ENCODE results near the gene OR5M3. TPM values are rescaled to one million over a fixed set of nuclear protein-coding genes. Genes with fewer than 3 reads are reported as not detected.

OR5M3 gene
- total RNA-seq = not detected in 2 replicates

DNA sequence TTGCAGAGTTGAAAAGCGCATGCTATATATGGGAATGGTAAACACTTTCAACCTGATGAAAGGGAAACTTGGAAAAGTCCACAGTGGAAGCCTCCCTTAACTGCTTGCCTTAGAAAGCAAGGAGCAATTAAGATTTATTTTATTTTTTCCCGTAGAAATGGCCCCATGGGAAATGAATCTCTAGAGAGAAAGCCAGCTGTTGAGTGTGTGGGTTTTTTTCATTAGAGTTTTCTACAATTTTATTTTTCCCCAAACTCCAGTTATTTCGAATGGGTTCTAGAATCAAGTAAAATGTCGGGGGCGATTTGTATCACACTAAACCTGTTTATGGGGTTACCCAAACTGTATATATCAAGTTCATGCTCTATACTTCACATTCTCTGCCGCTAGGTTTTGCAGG lies at the start of gene OR5M3:
Gene OR5M3, minus strand, starts transcription at position 101 of the 400 bp plus-strand sequence. CDS start 2,855 bp downstream, outside the sequence.
- DNase-seq = no peak

DNA sequence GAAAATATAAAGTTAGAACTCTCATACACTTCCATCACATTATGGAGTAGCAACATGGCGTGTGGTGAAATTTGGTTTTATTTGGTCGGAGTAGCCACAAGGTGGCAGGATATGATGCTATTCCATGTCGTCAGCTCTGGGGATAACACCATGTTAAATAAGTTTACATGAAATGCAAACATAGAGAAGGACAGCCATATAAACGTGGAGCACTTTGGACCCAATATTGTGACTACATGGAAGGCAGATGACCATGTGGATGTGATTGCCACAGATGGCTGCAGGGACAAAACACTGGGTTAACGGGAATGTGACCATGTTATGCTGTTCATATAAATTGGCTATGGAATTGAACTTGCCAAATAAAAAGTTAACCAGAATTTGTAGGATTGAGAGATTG lies 48.9 kb upstream of the OR5M3 start:
- no peak for DNase-seq

DNA sequence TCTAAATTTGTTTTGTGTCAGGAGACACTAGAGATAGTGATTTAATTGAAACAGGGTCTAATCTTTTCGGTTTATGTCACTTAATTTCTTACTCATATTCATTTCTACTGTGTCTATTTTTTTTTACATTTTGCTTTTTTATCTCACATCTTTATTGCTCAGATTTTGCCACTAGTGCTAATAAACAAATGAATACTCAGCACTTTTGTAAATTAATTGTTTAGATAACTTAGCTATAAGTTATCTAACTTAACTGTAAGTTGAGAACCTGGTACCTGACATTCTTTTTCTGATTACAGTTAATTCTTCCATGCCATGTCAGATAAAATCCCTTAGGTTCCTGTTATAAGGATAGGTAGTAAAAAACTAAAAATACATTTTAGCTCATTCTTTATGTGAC lies 40.1 kb upstream of the OR5M3 start:
- DNase-seq = no peak

DNA sequence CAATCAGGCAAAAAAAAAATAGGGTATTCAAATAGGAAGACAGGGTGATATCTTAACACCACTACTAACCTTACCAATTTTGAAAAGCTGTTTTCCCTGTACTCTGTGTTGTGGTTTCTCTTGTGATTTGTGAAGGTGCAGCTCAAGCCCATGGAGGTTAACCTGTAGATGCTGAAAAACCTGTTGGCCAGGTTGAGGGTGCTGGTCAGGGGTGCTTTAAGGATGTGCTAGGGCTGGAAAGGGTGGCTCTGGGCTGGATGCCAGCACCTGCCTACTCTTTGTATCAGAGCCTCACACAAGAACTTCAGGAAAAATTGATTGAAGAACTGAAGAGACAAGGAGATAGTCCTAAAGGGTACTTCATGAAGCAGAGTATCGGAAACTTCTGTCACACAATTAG lies 36.3 kb upstream of the OR5M3 start:
- DNase-seq = no peak

DNA sequence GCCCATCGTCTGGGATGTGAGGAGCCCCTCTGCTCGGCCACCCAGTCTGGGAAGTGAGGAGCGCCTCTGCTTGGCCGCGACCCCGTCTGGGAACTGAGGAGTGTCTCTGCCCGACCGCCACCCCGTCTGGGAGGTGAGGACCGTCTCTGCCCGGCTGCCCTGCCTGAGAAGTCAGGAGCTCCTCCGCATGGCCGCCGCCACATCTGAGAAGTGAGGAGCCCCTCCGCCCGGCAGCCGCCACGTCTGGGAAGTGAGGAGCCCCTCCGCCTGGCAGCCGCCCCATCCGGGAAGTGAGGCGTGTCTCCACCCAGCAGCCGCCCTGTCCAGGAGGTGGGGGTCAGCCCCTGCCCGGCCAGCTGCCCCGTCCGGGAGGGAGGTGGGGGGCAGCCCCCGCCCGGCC lies 23.9 kb upstream of the OR5M3 start:
- no peak for DNase-seq

DNA sequence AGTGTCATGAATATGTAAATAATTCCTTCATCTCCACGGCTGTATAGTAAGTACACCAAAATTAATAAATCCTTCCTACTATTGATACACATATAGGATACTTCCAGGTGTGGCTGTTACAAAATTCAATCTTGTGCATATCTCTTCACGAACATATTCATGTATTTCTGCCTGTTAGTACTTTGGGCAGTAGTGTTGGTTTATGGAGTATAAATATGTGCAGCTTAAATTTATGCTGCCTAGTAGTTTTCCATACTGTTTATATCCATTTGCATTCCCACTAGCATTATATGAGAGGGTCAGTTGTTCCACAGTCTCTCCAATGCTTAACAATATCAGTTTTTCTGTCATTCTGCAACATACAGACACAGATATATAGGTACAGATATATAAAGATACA lies 22.0 kb upstream of the OR5M3 start:
- DNase-seq = no peak

DNA sequence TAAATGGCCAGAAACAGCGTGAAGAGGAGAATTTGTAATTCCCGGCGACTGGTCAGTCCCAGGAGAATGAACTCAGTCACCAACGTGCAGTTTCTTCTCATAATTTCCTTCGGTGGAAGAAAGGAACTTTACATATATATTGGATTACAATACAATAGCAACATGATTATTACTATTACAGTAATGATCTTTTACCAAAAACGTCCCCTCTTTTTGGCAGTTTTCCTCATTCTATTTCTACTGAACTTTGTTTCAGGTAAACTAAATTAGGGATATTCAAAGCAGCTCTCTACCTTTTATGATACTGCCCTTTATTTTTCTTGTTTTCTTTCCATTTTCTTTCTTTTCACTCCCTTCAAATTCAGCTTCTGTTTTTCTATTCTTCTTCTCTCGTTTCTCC lies 18.1 kb upstream of the OR5M3 start, which contains the start of gene OR5M8:
Gene OR5M8, minus strand, starts transcription at position 101 of the 400 bp plus-strand sequence. Its CDS starts 0 bp downstream, at position 101.
- DNase-seq = no peak

DNA sequence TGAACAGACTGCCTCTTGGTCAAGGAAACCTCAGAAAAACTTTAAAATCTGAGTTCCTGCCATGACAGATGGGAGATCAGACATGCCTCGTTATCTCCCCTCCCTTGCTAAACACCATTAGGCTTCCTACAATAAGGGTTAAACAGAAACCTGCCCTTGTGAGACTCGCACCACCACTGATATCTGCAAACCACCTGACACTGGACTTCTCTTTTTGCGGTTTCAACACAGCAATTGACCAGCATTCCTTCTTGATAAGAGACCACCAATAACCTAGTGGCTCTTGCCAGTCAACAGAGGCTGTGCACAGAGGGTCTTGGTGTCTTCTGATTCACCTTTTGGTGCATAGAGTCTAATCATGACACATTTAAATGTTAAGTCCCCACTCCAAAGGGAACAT lies 13.6 kb upstream of the OR5M3 start:
- DNase-seq = no peak

DNA sequence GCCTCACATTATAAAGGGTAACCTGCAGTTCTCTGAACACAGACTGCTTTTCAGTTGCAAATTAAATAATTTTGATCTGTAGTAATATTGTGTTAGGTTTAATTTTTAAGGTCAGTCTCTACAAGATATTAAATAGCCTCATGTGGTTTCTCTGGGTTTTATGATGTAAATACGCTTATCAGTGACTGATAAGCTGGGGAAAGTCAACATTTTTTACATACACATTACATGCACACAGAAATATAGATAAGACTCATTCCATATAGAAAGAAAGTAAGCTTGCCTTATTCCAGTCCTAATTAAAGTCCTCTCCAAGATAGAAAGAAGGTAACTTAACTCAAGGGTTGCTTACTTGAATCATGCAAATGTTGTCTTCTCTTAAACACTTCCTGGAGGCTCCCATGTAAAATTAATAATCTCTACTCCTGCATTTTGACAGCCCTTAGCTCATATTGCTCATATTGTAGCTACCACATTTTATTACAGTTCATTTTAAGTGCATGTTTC lies 1.6 kb upstream of the OR5M3 start:
- DNase-seq = no peak

DNA sequence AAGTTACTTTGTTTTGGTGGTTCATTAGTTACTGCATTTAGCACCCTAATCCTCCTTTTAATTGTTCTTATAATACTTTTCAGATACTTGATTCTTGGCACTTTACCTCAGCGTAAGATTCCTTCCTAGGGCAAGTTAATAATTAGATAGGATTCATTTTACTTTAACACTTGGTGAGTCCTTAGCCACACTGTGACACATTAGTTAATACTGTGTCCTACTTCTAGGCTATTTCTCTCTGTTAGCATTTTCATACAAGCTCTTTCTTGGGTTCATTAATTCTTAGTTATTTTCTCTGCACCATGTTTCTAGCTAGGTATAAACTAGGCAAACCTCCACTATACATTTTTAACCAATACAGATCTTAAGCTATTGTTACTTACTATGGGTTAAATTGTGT lies 16.1 kb downstream of the OR5M3 start:
- no peak for DNase-seq

DNA sequence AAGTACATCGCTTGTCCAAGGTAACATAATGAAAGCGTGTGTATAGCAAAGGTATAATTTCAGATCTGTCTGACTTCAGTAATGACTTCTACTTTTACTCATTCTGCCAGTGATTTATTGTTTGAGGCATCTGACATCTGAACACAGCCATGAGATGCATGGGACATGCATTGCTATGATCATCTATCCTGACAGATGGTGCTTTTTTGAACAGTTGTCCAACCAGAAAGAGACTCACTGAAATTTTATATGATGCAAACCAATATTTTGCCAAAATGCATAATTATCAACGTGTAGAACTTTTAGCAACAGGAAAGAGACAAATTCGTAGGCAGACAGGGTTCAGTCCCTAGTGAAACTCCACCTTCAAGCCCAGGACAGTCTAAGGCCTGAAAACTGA lies 19.6 kb downstream of the OR5M3 start:
- no peak for DNase-seq

Other genes with a start within 250 kb of the OR5M3 start
- not detected in 2 replicates for gene OR5T2, start 239.1 kb downstream of the OR5M3 start, total RNA-seq
- not detected in 2 replicates for gene OR5T3, start 221.1 kb downstream of the OR5M3 start, total RNA-seq
- gene OR5T1, start 199.2 kb downstream of the OR5M3 start, total RNA-seq = not detected in 2 replicates
- not detected in 2 replicates for gene OR8H1, start 181.1 kb downstream of the OR5M3 start, total RNA-seq
- not detected in 2 replicates for gene OR8K3, start 158.2 kb downstream of the OR5M3 start, total RNA-seq
- not detected in 2 replicates for gene OR8K1, start 127.3 kb downstream of the OR5M3 start, total RNA-seq
- not detected in 2 replicates for gene OR8J1, start 119.1 kb downstream of the OR5M3 start, total RNA-seq
- gene OR8U1, start 97.7 kb downstream of the OR5M3 start, total RNA-seq = not detected in 2 replicates
- not detected in 2 replicates for gene OR5AL1, start 60.7 kb downstream of the OR5M3 start, total RNA-seq
- gene OR5M8, start 18.0 kb upstream of the OR5M3 start, total RNA-seq = not detected in 2 replicates
- gene OR5M11, start 69.9 kb upstream of the OR5M3 start, total RNA-seq = not detected in 2 replicates
- not detected in 2 replicates for gene OR5M10, start 104.4 kb upstream of the OR5M3 start, total RNA-seq
- not detected in 2 replicates for gene OR5M1, start 141.5 kb upstream of the OR5M3 start, total RNA-seq
- gene OR5AP2, start 169.1 kb upstream of the OR5M3 start, total RNA-seq = not detected in 2 replicates
- gene OR5AR1, start 190.3 kb upstream of the OR5M3 start, total RNA-seq = not detected in 2 replicates
- not detected in 2 replicates for gene OR9G1, start 225.7 kb upstream of the OR5M3 start, total RNA-seq

Data from dermis blood vessel endothelial cell (primary cell).